Endothelial cell of umbilical vein (primary cell): ENCODE results near the gene RAB3C. TPM values are rescaled to one million over a fixed set of nuclear protein-coding genes. Genes with fewer than 3 reads are reported as not detected.

Experiments
- BruUV-seq: library from RNA; stranded (reverse); fragments of 400-500 nt; replicated peaks from 2 replicates; lab custom pipeline; 2021; lab: Mats Ljungman, UMichigan
- CTCF ChIA-PET: fragments of 300-600, 350-600 bp; sonication (Branson Sonifier 250); formaldehyde crosslinking; loops from one replicate; lab custom pipeline; 2021; ENCODE audit warnings: antibody characterized with exemption, inconsistent platforms; lab: Charles Lee
- POLR2A ChIA-PET: fragments of 300-600, 350-600 bp; sonication (Branson Sonifier 250); formaldehyde crosslinking; loops from one replicate; lab custom pipeline; 2021; ENCODE audit warnings: antibody characterized with exemption, inconsistent platforms; lab: Charles Lee
- DNase-seq: peaks from one replicate; pipeline ENCODE4 v3.0.0-alpha.2; 2011; ENCODE audit warnings: low read depth, low spot score
- FAIRE-seq: peaks from 2 replicates; lab custom pipeline; 2011; peaks lifted over from hg19 to GRCh38; lab: Jason Lieb, UNC
- H2AFZ ChIP-seq: 2 replicates; pipeline ENCODE4 v1.6.0; 2012; ENCODE audit warnings: low read depth, low read length, control low read depth, inconsistent platforms
- H3K27ac ChIP-seq: 2 replicates; pipeline ENCODE4 v1.5.1; 2011; ENCODE audit warnings: low read depth, mild to moderate bottlenecking, control low read depth, low read length, moderate library complexity; ENCODE audit not compliant: insufficient read depth
- H3K27me3 ChIP-seq, 2 experiments: 2 replicates each; pipeline versions ENCODE4 v1.6.0 to v1.6.1; 2011; ENCODE audit warnings: low read length in 2 of 2, mixed read lengths in 1 of 2; ENCODE audit not compliant: control insufficient read depth in 2 of 2, insufficient read depth in 2 of 2
- H3K36me3 ChIP-seq, 2 experiments: 2 replicates in 1 of 2; 3 replicates in 1 of 2; pipeline ENCODE4 v1.5.1; 2011; ENCODE audit warnings: low read length in 2 of 2, mild to moderate bottlenecking in 1 of 2, moderate library complexity in 1 of 2; ENCODE audit not compliant: control insufficient read depth in 2 of 2, insufficient read depth in 2 of 2; ENCODE audit errors: extremely low read depth in 1 of 2
- H3K4me1 ChIP-seq: 3 replicates; pipeline ENCODE4 v1.5.1; 2011; ENCODE audit warnings: mild to moderate bottlenecking, low read length; ENCODE audit not compliant: control insufficient read depth, insufficient read depth; ENCODE audit errors: extremely low read depth
- H3K4me2 ChIP-seq: 2 replicates; pipeline ENCODE4 v1.6.1; 2011; ENCODE audit warnings: low read length, control low read depth, mixed read lengths; ENCODE audit not compliant: insufficient read depth
- H3K4me3 ChIP-seq, 3 experiments: fragments of 200-600 bp in 1 of 3; sonication (generic), shearing (Covaris generic) in 1 of 3; replicated peaks in 1 of 3; 2 replicates each; pipeline ENCODE4 v1.5.1; 2011 to 2016; ENCODE audit warnings: control low read depth in 3 of 3, low read length in 3 of 3, mild to moderate bottlenecking in 2 of 3, inconsistent platforms in 1 of 3, low read depth in 1 of 3, moderate library complexity in 1 of 3; ENCODE audit not compliant: insufficient read depth in 1 of 3
- H3K79me2 ChIP-seq: 2 replicates; pipeline ENCODE4 v1.6.0; 2012; ENCODE audit warnings: low read length, inconsistent platforms; ENCODE audit not compliant: control insufficient read depth, insufficient read depth
- H3K9ac ChIP-seq: replicated peaks from 2 replicates; pipeline ENCODE3; 2011; ENCODE audit warnings: low read length, control low read depth; ENCODE audit not compliant: insufficient read depth; ENCODE audit errors: extremely low read depth
- H3K9me1 ChIP-seq: replicated peaks from 3 replicates; pipeline ENCODE4 v1.6.0; 2011; ENCODE audit warnings: mild to moderate bottlenecking, low read length; ENCODE audit not compliant: control insufficient read depth, insufficient read depth; ENCODE audit errors: extremely low read depth
- H3K9me3 ChIP-seq: replicated peaks from 2 replicates; pipeline ENCODE4 v1.5.1; 2012; ENCODE audit warnings: low read length, inconsistent platforms; ENCODE audit not compliant: control insufficient read depth, insufficient read depth
- H4K20me1 ChIP-seq: replicated peaks from 2 replicates; pipeline ENCODE3; 2011; ENCODE audit warnings: mild to moderate bottlenecking, low read length; ENCODE audit not compliant: control insufficient read depth, insufficient read depth; ENCODE audit errors: extremely low read depth
- CTCF ChIP-seq, 2 donors: IDR thresholded peaks; 1 replicate in 1 of 2; 2 replicates in 1 of 2; pipeline ENCODE4 v1.5.1; 2011; ENCODE audit warnings: low read length in 2 of 2, mild to moderate bottlenecking in 2 of 2, moderate library complexity in 2 of 2, control low read depth in 1 of 2, inconsistent platforms in 1 of 2, low read depth in 1 of 2; ENCODE audit not compliant: insufficient read depth in 1 of 2; ENCODE audit errors: extremely low read depth in 1 of 2
- EZH2 ChIP-seq: IDR thresholded peaks from 2 replicates; pipeline ENCODE4 v1.6.1; 2012; ENCODE audit warnings: borderline replicate concordance, low read depth, mild to moderate bottlenecking, moderate library complexity, low read length, inconsistent platforms; ENCODE audit not compliant: severe bottlenecking
- FOS ChIP-seq: IDR thresholded peaks from 2 replicates; pipeline ENCODE4 v1.6.1; 2011; ENCODE audit warnings: mild to moderate bottlenecking, low read length, moderate library complexity, borderline replicate concordance; ENCODE audit not compliant: insufficient read depth
- GATA2 ChIP-seq: IDR thresholded peaks from 2 replicates; pipeline ENCODE4 v1.7.0; 2011; ENCODE audit warnings: low read depth, mild to moderate bottlenecking, moderate library complexity, mixed read lengths, low read length; ENCODE audit not compliant: insufficient read length, insufficient read depth
- JUN ChIP-seq: IDR thresholded peaks from 2 replicates; pipeline ENCODE4 v1.6.1; 2011; ENCODE audit warnings: borderline replicate concordance, low read depth; ENCODE audit not compliant: insufficient read length, insufficient read depth
- MYC ChIP-seq: IDR thresholded peaks from one replicate; pipeline ENCODE4 v1.6.1; 2011; ENCODE audit warnings: mild to moderate bottlenecking, low read depth, low read length
- POLR2A ChIP-seq: IDR thresholded peaks from 2 replicates; pipeline ENCODE4 v1.6.1; 2012; ENCODE audit warnings: low read depth, mild to moderate bottlenecking, control low read depth, low read length
- POLR2AphosphoS5 ChIP-seq: IDR thresholded peaks from 2 replicates; pipeline ENCODE4 v1.6.1; 2012; ENCODE audit warnings: low read depth, mild to moderate bottlenecking, control low read depth, low read length, moderate library complexity; ENCODE audit not compliant: insufficient read depth
- dilution Hi-C: fragments of 300-500 bp; cut with MboI; formaldehyde crosslinking; loops from one replicate; pipeline ENCODE4 v1.15.0; 2019; ENCODE audit warnings: low sequenced_read_pairs; ENCODE audit not compliant: extremely low pct_ligation_motif_present
- intact Hi-C: fragments of 100-400 bp; cut with micrococcal nuclease; formaldehyde crosslinking; loops from one replicate; pipeline ENCODE4 v1.10.0; 2022
- polyA plus RNA-seq, 4 experiments: library from polyadenylated mRNA; depleted of rRNA in 3 of 4; stranded (reverse) in 3 of 4; unstranded in 1 of 4; fragments of >200 nt; gene quantifications; 2 replicates each; pipeline versions ENCODE4 v1.2.1 to v1.2.3, GENCODE V29; 2011 to 2012; ENCODE audit warnings: missing spikeins in 1 of 4
- total RNA-seq: library from RNA; stranded (reverse); gene quantifications from 2 replicates; pipeline ENCODE4 v1.2.3, GENCODE V29; 2021
- TF ChIP-seq, protein P1 (sequence below): IDR thresholded peaks from 2 replicates; pipeline ENCODE4 v1.6.1; 2011; ENCODE audit not compliant: insufficient read depth, insufficient read length

Gene RAB3C
- total and polyA plus RNA-seq, 2 donors (not counting 3 experiments of a cell fraction or from before 2014, with no cell fraction given) = 0.04 to 0.66 TPM

GRCh38 chr5:58825899-58826298 lies 243.0 kb downstream of the RAB3C start:
- dilution Hi-C loops = no loop called here
- H3K4me1 ChIP-seq = no peaks in the 10 kb centered on the region

More at GRCh38 chr5:58825899-58826298, 243.0 kb downstream of the RAB3C start:
- Histone ChIP-seq H3K9me1 (no peaks in the 10 kb centered on the region), H3K79me2 (no peaks in the 10 kb centered on the region), H4K20me1 (no peaks in the 10 kb centered on the region), H3K36me3 (no peaks in the 10 kb centered on the region), H2AFZ (no peak overlapping the region), H3K27me3 (peaks cover 0 to 5% of the 10 kb centered on the region in 2 experiments), H3K27ac (no peak overlapping the region), H3K9me3 (no peaks in the 10 kb centered on the region), H3K9ac (no peak overlapping the region), H3K4me2 (no peak overlapping the region), H3K4me3 (no peak overlapping the region)
- DNase-seq (no peak), FAIRE-seq (no peak)
- TF ChIP-seq POLR2A (no peak), EZH2 (no peak), FOS (no peak), JUN (no peak), CTCF (IDR thresholded peaks at IDR 0.05; ENCODE audit: extremely low read depth in 1 of 2, insufficient read depth in 1 of 2, low read depth in 1 of 2, low read length in 2 of 2) (no peak), MYC (no peak), GATA2 (no peak), POLR2AphosphoS5 (no peak)
- TF ChIP-seq, protein P1, sequence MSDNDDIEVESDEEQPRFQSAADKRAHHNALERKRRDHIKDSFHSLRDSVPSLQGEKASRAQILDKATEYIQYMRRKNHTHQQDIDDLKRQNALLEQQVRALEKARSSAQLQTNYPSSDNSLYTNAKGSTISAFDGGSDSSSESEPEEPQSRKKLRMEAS = no peak
- BruUV-seq = no TSS peak
- ChIA-PET POLR2A (no interaction called here), CTCF (no interaction called here)
- intact Hi-C loops = no loop called here
